ENCODE data around the gene EDN1.
"Not testable (repeated sequence)": the region's sequence is repeated elsewhere in the genome, so short reads cannot be mapped to it uniquely, and the experiment has no call there.

EDN1 gene

GRCh38 chr6:12293931-12294807 is 4.0 kb downstream of the EDN1 start:
- DNase-seq (ENCODE audit: low read depth, low spot score): no peak

DNA sequence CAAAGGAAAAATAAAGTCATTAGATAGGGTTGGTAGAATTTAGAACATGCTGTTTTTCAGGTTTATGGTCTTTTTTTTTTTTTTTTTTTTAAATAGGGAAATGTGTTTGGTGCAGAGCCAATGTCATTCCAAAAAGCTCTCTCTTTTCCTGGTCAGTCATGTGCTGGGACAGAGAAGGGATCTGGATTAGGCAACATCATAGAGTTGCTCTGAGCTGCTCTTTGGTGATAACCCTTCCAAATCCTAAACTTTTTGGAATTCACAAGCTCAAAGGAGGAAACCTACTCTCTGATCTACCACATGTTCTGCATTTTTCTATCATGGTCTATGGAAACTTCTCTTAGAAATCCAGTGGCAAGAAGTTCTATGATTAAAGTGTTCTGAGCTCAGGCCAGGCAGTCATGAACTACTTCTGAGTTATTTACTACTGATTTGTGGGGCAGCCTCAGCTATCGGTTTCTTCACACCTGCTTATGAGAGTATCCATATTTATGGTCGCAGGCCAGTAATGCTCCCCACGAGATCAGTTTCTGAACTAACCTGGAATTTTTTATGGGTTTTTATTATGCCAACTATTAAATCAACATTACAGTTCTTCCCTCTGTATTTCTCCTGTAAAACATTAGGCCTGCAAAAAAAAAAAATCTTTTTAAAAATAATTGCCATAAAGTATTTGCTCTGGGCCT is 4.8 kb downstream of the EDN1 start:
- DNase-seq (ENCODE audit: low read depth, low spot score): no peak

- no peak for DNase-seq (ENCODE audit: low read depth, low spot score)
Measured at GRCh38 chr6:12295558-12296254, 5.5 kb downstream of the EDN1 start.

DNA sequence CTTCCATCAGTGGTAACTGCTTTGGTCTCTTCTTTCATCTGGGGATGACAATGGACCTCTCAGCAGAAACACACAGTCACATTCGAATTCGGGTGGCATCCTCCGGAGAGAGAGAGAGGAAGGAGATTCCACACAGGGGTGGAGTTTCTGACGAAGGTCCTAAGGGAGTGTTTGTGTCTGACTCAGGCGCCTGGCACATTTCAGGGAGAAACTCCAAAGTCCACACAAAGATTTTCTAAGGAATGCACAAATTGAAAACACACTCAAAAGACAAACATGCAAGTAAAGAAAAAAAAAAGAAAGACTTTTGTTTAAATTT is 6.1 kb downstream of the EDN1 start:
- no peak for DNase-seq (ENCODE audit: low read depth, low spot score)

GRCh38 chr6:12296604-12297003 is 6.4 kb downstream of the EDN1 start:
- no peak for DNase-seq (ENCODE audit: low read depth, low spot score)

DNA sequence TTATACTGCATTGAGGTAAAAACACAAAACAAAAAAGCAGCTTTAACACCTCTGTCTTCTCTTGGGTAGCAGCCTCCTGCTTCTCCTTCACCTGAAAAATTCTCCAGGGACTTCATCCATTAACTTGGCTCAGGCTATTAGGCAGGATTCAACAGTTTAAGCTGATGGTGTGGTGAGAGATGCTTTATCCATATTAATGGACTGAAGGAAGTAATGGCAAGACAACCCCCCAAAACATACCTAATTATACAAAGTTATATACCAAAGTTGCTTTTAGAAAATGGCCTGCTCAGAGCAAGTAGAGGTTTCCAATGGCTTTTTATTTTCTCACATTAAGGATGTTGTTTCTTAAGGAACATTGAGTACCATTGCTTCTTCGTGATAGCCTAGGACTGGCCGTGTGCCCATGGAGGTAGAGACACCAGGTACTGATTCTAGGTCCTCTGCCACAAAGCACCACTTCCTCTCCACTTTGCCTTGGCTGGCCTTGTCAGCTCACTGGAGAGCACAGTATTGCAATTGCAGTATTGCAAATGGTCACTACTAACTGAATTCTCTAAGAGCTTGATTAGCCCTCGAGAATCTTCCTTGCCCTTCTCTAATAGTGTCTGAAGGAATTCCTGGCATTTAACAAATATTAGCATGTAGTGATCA is 7.3 kb downstream of the EDN1 start:
- no peak for DNase-seq (ENCODE audit: low read depth, low spot score)

DNA sequence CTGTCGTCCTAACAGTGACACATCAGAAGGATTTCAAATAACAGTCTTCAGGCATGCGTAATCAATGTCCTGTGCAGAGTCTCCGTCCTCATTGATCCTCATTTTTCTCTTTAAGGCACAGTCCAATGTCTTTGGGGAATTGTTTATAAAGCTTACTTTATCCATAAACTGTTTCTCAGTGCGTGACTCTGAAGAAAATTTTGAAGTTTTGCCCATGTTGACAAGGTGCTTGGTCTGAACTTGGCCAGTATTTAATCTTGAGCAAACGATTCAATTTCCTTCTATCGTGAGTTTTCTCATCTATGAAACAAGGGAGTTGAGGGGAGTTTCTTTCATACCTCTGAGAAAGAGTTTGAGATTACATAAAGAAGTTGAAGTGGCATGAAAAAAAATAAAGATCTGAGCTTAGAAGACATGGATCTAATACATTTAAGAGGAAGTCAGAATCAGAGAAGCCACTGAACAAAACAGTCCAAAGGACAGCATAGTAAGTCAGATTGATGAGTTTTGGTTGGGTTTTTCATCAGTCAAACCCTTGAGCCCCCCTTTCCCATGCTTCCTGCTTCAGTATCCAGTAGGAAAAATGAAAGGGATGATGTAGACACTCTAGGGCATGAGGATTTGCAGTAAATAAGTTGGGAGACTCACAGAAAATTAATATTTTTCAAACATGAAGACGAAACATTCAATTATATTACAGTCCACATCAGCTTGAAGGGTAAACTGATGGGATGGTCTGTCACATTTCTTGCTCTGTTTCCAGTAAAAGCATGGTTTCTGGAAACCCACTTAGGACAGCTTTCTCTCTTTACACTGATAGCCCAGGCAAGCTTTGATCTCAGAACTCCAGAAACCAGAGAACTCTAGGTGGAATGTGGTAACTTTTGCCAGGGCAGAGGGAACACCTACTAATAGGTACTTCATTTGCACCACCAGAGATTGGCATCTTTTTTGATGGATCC is 8.1 kb downstream of the EDN1 start:
- DNase-seq (ENCODE audit: low read depth, low spot score): no peak

DNA sequence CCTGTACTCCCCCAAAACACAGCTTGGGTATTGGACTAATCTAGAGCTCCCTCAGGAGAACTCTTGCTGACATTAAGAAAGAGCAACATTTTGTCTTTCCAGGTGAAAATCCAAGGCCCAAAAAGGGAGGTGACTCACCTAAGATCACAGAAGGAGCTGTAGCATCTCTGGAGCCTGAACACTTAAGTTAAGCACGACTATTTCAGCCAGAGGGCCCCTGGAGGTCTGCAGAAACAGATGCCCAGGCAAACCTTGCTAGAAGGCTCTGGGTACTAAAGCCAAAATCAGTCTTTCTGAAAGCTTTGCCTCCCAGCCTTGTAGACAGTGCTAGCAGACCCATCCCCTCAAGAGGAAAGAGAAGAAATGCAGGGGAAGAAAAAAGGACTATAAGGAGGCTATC is 8.8 kb downstream of the EDN1 start:
- no peak for DNase-seq (ENCODE audit: low read depth, low spot score)

GRCh38 chr6:12301018-12301417 is 10.9 kb downstream of the EDN1 start:
- DNase-seq (ENCODE audit: low read depth, low spot score): no peak

DNA sequence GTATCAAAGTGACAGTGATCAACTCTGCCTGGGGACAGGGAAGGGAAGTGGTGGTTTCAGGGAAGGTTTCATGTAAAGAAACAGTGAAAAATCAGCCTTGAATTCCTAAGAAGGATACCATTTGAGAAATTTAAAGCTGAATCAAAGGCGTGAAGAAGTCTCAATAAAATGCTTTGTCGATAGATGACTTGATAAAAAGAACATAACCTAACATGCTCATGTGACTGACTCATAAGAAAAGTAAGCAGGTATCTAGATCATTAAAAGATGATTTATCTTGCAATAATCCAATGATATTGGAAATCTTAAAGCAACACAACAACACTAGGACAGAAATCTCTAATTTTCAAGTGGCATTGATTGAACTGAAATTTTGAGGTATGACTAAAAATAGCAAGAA is 14.3 kb downstream of the EDN1 start:
- DNase-seq (ENCODE audit: low read depth, low spot score): no peak

DNA sequence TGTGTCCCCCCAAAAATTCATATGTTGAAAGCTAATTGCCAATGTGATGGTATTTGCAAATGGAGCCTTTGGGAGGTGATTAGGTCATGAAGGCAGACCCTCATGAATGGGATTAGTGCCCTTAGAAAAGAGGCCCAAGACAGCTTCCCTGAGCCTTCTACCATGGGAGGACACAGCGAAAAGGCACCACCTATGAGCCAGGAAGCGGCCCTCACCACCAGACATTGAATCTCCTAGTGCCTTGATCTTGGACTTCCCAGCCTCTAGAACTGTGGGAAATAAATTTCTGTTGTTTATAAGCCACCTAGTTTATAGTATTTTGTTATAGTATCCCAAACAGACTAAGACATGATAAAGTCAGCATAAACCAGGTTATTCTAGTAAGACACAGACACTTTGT is 18.9 kb downstream of the EDN1 start:
- DNase-seq (ENCODE audit: low read depth, low spot score): no peak

DNA sequence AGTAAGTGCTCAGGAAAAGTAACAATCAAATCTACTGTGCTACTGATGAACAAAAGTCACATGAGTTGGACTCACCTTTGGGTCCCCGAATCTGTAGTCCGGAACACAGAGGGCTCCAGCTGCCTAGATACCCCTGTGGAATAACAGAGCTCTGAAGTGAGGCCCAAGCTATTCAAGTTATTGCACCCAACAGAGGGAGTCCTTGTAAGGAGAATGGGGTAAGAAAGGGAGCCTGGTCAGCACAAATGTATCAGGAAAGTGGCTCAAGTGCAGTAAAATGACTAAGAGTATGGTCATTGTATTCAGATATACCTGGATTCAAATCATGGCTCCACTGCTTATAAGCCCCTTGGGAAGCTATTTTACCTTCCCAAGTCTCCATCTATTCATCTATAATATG is 20.9 kb downstream of the EDN1 start:
- DNase-seq (ENCODE audit: low read depth, low spot score): no peak

- DNase-seq (ENCODE audit: low read depth, low spot score): no peak
Measured at GRCh38 chr6:12312736-12313135, 22.6 kb downstream of the EDN1 start.

- DNase-seq (ENCODE audit: low read depth, low spot score): no peak
Measured at GRCh38 chr6:12313306-12313991, 23.3 kb downstream of the EDN1 start.

DNA sequence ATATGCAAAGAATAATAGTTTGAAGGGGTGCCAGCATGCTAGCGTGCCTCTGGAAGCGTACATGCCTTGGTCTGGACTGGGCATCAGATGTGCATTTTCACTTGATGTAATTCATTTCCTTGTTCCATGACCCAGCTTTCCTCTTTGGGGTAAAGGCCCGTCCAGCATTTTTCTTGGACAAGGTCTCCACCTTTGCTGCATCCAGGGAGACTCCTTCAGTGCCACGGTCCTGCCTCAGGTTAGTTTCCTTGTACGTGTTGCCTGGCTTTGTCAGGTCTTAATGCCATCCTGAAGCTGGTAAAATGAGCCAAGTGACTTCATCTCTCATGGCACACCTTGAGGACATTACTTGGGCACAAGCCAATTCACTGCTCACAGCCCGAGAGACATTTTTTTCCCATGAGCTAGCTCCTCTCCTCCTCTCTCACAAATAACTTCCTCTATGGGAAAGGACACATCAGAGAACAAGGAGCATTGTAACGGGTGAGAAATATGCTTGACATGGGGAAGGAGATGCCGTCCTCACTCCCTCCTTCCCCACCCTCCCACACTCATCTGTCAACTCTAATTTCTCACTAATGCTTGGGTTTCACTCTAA is 23.9 kb downstream of the EDN1 start:
- DNase-seq (ENCODE audit: low read depth, low spot score): no peak

- no peak for DNase-seq (ENCODE audit: low read depth, low spot score)
Measured at GRCh38 chr6:12314751-12315150, 24.6 kb downstream of the EDN1 start.

GRCh38 chr6:12315292-12316081 is 25.3 kb downstream of the EDN1 start:
- no peak for DNase-seq (ENCODE audit: low read depth, low spot score)

- no peak for DNase-seq (ENCODE audit: low read depth, low spot score)
Measured at GRCh38 chr6:12318749-12319148, 28.6 kb downstream of the EDN1 start.

- not testable (repeated sequence) for DNase-seq (ENCODE audit: low read depth, low spot score)
Measured at GRCh38 chr6:12320074-12320473, 29.9 kb downstream of the EDN1 start.

Data from ELF-1 (cell line).